Right hindlimb (tissue), 1 donor: ENCODE data around the gene FAAP24.
"Not testable (repeated sequence)": the region's sequence is repeated elsewhere in the genome, so short reads cannot be mapped to it uniquely, and the experiment has no call there.

ENCODE experiments used
- DNase-seq: peaks from one replicate; pipeline ENCODE4 v3.0.0-alpha.2; 2018

Gene FAAP24

GRCh38 chr19:33000510-33000909 is 28.5 kb downstream of the FAAP24 start:
- DNase-seq, result no peak

- no peak for DNase-seq
Observed at GRCh38 chr19:33000910-33001309, 28.9 kb downstream of the FAAP24 start.

- DNase-seq, result not testable (repeated sequence)
Observed at GRCh38 chr19:33002126-33002865, 30.3 kb downstream of the FAAP24 start.

- not testable (repeated sequence) for DNase-seq
Observed at GRCh38 chr19:33003424-33004024, 31.5 kb downstream of the FAAP24 start.

- no peak for DNase-seq
Observed at GRCh38 chr19:33005440-33005839, 33.4 kb downstream of the FAAP24 start.

DNA sequence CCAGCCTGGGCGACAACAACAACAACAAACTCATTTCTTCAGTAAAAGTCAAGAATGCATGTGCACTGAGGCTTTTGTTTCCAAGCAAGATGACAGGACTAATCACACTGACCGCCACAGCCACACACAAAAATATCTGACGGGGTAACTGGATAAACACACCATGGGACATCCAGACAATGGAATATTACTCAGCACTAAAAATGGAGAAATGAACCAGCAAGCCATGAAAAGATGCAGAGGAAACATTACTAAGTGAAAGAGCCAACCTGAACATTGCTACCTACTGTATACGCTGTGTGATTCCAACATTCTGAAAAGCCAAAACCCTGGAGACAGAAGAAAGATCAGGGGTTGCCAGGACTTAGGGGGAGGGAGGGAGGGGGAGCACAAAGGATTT is 36.7 kb downstream of the FAAP24 start:
- no peak for DNase-seq

GRCh38 chr19:33010891-33011290 is 38.8 kb downstream of the FAAP24 start:
- not testable (repeated sequence) for DNase-seq

DNA sequence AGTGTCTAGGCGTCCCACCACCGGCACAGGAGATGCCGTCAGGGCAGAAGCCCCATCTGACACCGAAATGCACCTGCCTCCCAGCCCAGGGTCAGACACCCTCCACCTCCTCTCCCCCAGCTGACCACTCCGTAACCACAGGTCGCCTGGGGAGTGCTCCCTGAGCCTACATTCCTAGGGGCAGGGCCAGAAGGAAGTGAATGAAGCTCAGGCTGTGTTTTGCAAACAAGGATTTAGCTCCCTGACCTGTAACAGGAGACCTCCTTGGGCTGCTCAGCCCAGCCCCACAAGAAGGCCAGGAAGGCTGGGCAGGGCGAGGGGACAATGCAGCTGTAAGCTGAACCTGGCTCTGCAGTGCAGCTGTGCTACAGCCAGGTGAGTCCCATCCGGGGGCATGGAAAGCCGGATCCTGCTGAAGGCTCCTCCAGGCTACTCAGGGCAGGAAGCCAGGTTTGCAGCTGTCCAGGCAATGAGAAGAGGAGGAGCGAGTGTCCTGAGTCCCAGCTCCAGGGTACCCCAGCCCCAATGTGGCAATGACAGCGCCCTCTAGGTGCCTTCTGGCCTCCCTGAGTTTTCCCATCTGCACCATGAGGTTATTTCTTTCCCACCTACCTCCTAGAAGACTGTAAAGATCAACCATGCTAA is 50.6 kb downstream of the FAAP24 start:
- no peak for DNase-seq

GRCh38 chr19:33024398-33024797 is 52.4 kb downstream of the FAAP24 start:
- no peak for DNase-seq

DNA sequence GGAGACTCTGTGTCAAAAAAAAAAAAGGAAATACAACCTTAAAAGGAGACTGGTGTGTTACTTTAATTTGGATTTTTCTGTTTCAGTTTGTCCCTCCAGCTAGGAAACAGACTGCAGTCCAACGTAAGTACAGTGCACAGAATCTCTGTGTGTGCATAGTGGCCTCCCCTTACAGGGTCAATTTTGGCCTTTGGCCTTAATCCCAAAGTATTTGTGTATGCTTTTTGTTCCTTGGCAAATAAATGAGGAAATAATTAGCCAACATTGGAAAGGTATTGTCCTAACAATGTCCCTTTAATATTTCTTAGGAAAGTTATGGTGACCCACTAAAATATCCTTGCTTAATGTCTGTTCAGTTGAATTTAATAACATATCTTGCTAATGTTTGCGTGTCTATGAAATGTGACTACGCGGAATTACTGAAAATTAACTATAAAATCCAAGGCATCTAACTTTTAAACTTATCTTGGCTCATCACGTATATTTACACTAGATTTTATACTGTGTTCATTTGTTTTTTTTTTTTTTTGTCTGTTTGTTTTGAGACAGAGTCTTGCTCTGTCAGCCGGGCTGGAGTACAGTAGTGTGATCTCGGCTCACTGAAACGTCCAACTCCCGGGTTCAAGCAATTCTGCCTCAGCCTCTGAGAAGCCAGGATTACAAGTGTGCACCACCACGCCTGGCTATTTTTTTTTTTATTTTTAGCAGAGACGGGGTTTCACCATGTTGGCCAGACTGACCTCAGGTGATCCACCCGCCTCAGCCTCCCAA is 53.6 kb downstream of the FAAP24 start:
- DNase-seq, result not testable (repeated sequence)

- DNase-seq, result not testable (repeated sequence)
Observed at GRCh38 chr19:33026602-33027001, 54.6 kb downstream of the FAAP24 start.
